NOMO-1 treated with DMSO at 0.1 percent for 48 hours (cell line): Measurements from ENCODE around the gene LAMP5.

Experiments
- DNase-seq: peaks from one replicate; lab custom pipeline; 2025; ENCODE audit not compliant: unreplicated experiment; lab: John Stamatoyannopoulos, UW

LAMP5 gene

GRCh38 chr20:9499126-9499899, 15.1 kb upstream of the LAMP5 start:
- DNase-seq, result peak; percentile 51

DNA sequence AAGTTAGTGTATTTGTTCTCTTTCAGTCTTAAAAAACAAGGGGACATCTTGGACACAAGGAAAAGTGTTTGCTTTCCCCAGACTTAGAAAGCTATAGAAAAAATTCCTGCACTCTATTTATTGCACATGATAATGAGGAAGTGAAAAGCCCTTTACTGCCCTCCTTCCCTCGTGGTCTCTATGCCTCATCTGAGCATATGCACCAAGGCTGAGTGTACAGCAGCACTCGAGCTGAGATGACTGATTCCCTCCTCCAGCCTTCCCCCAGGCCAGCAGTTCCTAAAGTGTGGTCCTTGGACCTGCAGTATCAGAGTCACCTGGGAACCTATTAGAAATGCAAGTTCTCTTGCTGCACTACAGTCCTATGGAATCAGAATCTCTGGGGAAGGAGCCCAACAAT, 14.3 kb upstream of the LAMP5 start:
- peak; percentile 81 for DNase-seq

- DNase-seq, result no peak
Measured at GRCh38 chr20:9501473-9501872, 12.9 kb upstream of the LAMP5 start.

DNA sequence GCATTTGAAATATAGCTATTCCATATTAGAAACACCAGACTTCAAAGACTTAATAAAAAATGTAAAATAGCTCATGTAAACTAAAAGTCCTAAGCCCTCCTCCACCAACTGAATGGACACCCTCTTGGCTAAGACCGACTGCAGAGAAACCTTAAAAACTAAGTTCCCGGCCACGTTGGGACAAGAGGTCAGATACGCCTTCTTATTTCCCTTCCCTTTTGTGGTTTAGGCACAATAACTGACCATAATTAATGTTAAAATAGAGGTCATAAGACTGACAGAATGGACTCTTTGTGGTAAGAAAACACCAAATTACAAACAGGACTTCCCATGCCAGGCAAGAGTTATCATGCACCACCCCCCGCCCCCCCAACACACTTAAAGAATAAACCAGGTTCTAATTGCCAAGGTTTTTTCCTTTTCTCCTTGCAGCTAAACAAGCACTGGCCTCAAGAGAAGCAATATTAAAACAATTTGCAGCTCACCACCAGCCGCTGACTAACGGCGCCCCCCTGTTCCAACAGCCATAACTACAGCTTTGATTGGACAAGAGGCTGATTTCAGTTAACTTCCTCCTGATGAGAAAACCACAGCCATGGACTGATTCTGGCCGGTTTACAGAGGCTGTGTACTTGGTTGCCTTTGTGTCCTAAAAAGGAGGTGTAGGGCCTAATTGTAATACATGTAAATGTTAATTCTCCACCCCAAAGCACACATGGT, 10.7 kb upstream of the LAMP5 start:
- DNase-seq, result peak; percentile 90

DNA sequence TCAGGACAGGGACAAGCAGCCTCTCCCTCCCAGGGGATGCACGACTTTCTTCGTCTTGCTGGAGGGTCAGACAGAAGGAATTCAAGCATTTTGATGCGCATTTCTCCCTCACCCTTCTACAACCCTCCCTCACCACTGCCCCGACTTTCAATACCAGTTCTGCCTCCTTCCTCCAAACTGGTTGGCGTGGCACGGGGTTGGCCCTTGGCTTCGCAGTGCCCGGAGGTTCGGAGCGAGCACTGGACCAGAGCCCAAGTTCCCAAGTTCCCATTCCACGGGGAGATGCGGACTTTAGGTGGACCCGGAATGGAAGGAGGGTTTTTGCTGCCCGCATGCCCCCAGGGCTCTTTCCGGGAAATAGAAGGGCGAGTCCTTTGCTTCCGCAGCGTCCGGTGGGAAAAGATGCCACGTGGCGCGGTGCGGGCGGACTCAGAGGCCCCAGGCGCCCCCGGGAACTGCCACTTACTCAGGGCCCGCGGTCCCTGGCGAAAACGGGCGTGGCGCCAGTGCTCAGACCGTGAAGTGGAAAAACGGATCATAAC, 8.0 kb upstream of the LAMP5 start:
- no peak for DNase-seq

GRCh38 chr20:9506964-9507369, 7.4 kb upstream of the LAMP5 start:
- no peak for DNase-seq

DNA sequence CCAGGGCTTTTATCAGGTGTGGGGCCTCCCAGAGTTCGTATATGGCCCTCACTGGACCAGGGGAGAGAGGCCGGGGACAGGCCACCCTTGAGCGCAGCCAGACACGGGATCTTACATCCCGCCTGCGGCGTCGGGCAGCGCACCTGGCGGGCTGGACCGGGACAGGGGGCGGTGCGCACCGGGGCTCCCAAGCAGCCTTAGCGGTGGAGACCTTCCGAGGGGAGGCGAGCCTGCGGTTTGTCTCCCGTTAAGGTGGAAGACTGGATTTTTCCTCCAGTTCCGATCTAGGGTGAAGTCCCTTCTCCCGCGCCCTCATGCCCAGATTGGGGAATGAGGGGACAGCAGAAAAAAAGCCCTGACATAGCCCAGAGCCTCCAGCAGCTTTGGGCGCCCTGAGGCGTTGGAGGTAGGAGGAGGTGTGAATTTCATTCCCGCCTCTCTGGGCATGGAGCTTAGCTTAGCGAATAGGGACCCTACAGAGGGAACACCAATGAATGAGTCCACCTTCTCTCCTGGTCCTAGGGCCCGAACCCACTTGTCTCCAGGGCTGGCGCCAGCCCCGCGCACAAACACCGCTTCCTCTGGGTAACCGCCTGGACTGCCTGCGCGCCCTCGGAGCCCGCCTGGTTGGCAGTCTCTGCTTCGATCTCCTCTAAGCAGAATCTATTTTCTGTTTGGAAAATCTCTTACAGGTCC, 6.7 kb upstream of the LAMP5 start:
- no peak for DNase-seq

GRCh38 chr20:9508240-9508661, 6.1 kb upstream of the LAMP5 start:
- DNase-seq, result no peak

GRCh38 chr20:9508696-9509178, 5.7 kb upstream of the LAMP5 start:
- no peak for DNase-seq

- no peak for DNase-seq
Measured at GRCh38 chr20:9509246-9509645, 5.1 kb upstream of the LAMP5 start.

DNA sequence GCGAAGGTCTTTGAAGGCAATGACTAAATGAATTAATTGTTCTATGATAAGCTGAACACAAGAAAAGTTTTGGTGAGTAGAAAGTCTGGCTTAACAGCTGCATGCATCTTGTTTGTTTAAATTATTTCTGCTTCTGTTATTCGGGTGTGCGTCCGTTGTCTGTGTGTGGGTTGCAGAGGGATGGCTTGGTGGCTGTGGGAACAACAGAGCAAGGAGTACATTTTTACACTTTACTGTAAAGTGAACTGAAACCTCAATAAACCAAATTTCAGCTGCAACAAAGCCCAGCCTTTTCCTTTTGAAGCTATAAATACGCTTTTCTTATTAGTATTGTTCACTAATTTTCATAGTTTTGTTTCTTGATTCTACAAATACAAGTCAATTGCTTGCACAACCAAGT, 3.5 kb upstream of the LAMP5 start:
- DNase-seq, result peak; percentile 23

DNA sequence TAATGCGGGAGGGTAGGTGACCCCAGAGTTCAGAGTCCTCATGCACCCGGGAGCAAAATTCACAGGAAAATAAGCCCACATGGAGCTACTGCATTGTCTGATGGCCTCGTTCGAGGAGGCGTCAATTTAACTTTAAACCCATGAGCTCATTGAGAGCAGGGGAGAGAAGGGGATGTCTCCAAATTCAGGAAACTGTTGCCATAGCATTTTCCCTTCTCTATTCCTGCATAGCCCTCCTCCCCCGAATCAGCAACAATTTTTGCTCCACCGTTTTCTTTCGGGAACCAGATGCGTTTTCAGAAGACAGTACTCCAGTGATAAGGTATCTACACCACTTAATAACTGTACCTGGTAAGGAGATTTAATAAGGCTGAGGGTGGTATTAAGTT, 324 bp upstream of the LAMP5 start:
- DNase-seq, result no peak

DNA sequence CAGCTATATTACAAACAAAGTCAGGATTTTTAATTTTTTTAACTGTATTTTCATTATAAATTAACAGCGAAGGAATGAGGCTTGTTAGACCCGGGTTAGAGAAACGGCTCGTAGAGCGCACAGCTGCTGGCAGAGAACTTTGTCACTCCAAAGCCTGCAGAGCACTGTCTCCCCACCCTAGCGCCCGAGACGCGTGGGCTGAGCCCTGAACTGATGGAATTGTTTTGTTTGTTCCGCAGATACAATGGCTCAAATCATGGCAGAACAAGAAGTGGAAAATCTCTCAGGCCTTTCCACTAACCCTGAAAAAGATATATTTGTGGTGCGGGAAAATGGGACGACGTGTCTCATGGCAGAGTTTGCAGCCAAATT, 810 bp downstream of the LAMP5 start:
- DNase-seq, result no peak

GRCh38 chr20:9515741-9516233, 1.4 kb downstream of the LAMP5 start:
- peak; percentile 4 for DNase-seq

DNA sequence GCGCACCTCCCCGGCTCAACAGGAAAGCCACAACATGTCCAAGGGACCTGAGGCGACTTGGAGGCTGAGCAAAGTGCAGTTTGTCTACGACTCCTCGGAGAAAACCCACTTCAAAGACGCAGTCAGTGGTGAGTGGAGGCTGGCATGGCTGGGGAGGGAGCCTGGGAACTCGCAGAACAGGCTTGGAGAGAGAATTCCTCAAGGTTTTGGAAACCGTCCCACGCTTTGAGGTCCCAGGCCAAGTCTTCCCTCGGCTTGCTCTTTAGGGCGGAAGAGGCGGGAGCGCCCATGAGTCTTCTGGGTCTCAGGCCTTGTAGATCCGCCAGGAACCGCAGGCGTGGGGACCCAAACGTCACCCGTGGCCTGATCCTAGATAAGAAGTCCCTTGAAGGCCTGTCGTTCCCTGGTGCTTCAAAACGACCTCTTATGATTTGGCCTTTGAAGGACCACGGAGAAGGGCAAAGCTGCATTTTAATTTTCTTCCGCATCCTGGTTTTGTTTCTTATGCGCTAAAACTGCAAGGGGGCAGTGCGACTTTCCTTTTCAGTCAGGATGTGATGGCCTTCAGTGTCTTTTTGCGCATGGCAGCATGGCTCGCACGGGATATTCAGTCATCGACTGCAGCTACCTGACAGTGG, 2.0 kb downstream of the LAMP5 start:
- peak; percentile 33 for DNase-seq

DNA sequence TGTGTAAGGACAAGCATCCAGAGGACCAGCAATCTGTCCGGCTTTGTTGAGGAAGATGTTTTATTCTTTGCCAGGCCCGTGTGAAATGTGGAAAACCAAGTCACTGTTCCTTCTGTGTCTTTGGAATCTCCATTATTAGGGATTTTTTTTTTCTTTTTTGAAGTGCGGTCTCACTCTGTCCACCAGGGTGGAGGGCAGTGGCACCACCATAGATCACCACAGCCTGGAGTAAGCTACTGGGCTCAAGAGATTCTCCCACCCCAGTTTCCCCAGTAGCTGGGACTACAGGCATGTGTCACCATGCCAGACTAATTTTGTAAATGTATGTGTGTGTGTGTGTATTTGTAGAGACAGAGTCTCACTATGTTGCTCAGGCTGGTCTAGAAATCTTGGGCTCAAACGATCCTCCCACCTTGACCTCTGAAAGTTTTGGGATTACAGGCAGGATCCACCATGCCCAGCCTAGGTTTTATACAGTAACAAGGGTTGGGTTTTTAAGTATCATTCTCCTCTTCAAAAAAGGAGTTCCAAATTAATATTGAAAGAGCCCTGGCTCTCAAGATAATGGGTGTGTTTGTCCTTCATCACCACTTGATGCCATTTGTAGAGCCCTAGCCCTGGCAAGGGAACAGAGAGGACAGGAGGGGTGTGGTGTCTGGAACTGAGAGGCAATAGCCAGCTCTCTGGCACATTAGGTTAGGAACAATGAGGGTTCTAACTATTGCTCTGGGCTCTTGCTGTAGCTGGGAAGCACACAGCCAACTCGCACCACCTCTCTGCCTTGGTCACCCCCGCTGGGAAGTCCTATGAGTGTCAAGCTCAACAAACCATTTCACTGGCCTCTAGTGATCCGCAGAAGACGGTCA, 3.1 kb downstream of the LAMP5 start:
- no peak for DNase-seq

- DNase-seq, result no peak
Measured at GRCh38 chr20:9518576-9519175, 4.3 kb downstream of the LAMP5 start.

DNA sequence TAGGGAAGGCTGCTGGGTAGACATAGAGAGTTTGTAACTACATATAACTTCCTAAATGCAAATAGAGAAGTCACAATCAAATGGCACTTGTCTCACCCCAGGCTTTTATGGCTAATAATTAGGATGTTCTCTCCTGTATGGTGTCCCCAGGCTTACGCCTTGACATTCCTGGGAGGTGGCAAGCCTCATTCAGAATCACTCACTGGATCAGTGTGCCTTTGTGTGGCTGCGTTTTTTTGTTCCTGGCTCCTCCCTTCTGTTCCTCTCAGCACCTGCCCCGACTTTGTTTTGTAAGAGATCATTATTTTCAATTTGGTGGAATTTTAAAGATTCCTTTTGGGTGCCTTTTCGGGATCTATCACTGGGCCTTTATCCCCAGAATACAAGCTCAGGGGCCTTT, 5.7 kb downstream of the LAMP5 start:
- DNase-seq, result no peak

- peak; percentile 62 for DNase-seq
Measured at GRCh38 chr20:9523636-9524035, 9.2 kb downstream of the LAMP5 start.

GRCh38 chr20:9531581-9531980, 17.2 kb downstream of the LAMP5 start:
- DNase-seq, result no peak
